GM12801 (cell line): Measurements from ENCODE around the gene MIER2.

Experiments
- TF ChIP-seq, protein P1 (sequence below): IDR thresholded peaks from one replicate; pipeline ENCODE4 v1.5.1; 2011; ENCODE audit warnings: control low read depth; ENCODE audit not compliant: insufficient read length; ENCODE audit errors: extremely low read depth

Gene MIER2

DNA sequence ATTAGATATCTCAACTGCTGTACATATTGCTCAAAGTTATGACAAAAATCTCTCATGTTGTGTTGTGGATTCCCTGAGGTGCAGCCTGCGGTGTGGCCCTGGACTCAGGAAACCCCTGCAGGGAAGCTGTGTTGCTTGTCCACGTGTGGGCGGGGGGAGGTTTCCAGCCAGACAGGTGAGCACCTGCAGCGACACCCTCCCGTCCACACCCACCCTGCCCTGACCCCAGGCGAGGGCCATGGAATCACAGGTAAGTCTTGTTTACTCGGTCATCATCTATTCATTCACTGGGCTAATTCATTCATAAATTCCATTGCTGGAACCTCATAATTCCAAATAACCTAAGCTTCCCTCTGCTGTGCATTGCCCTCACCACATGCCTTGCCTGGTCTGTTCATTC is 67.5 kb downstream of the MIER2 start:
- TF ChIP-seq, protein P1, sequence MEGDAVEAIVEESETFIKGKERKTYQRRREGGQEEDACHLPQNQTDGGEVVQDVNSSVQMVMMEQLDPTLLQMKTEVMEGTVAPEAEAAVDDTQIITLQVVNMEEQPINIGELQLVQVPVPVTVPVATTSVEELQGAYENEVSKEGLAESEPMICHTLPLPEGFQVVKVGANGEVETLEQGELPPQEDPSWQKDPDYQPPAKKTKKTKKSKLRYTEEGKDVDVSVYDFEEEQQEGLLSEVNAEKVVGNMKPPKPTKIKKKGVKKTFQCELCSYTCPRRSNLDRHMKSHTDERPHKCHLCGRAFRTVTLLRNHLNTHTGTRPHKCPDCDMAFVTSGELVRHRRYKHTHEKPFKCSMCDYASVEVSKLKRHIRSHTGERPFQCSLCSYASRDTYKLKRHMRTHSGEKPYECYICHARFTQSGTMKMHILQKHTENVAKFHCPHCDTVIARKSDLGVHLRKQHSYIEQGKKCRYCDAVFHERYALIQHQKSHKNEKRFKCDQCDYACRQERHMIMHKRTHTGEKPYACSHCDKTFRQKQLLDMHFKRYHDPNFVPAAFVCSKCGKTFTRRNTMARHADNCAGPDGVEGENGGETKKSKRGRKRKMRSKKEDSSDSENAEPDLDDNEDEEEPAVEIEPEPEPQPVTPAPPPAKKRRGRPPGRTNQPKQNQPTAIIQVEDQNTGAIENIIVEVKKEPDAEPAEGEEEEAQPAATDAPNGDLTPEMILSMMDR, result no peak

DNA sequence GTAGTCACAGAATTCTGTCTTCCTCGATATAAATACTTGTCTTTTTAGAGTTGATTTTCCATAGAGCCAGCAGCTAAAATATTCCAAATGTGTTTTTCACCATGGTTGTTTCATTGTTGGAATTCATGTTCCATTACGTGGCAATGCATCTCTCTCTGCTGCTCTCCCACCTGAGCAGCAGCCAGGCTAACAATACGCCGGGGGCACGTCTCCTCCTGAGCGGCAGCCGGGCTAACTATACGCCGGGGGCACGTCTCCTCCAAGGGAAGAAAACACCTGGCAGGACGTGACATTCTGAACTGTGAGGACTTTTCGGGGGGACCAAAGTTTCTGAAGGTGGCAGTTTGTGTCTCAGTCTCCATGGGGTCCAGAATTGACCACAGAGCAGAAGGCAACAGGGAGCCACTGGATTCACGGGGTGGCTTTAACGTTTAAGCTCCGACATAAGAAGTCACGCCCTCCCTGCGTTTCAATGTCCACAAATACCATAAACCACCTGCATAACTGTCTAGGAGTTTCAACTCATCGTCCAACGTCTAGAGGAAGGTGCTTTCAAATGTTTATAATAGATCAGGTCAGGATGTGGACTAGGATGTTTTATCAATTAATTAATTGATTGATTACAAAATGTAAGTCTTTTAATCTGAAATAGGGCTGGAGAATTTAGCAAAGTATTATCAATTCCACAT is 68.5 kb downstream of the MIER2 start:
- TF ChIP-seq, protein P1, result no peak

DNA sequence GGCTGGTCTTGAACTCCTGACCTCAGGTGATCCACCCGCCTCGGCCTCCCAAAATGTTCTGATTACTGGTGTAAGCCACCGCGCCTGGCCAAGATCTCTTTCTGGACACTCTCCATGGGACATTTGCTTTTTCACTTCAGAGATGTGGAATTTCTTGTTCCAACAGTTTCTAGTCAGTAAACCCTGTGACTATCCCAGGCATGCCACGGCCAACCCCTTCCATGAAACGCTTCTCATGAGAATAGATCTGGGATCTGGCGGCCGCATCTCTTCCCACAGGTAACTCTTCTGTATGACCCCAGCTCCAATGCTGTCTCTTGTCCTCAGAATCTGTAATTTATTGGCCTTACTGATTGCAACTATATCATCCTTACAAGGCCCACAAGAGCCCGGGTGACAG is 69.6 kb downstream of the MIER2 start:
- TF ChIP-seq, protein P1, result no peak

DNA sequence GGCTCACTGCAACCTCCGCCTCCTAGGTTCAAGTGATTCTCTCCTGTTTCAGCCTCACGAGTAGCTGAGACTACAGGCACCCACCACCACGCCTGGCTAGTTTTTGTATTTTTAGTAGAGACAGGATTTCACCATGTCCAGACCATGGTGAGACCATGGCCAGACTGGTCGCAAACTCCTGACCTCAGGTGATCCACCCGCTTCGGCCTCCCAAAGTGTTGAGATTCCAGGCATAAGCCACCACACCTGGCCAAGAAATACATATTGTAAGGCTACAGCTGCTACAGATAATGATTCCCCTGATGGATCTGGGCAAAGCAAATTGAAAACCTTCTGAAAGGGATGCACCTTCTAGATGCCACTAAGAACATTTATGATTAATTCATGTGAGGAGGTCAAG is 71.2 kb downstream of the MIER2 start:
- TF ChIP-seq, protein P1, result no peak

DNA sequence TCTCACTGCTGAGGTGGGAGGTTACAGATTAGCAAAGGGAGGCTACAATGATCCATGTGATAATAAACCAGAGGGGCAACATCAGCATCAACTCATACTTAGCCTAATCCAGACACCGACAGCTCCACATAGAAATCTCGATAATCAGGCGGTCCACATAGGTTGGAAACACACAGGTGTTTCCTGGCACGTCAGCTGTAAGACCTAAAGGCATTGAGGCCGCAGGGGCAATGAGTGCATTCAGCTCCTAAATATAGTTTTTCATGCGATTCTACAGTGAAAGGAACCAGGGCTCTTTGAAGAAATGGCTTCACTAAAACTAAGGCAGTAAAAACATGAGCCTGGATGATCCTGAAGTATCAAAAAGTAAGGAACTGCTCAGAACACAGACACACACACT is 72.7 kb downstream of the MIER2 start:
- TF ChIP-seq, protein P1, result no peak

DNA sequence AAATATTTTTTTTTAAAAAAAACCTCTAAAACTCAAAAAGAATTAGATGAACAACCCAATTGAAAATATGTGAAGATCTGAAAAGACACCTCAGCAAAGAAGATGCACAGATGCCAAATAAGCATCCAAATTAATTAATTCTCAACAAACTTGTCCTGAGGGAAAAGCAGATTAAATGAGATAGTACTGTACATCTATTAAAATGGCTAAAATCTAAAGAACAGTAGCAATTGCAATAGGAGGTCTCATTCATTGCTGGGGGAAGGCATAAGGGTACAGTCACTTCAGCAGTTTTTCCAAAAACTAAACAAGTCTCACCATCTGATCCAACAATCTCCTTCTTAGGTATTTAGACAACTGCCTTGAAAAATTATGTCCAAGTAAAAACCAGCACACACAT is 75.4 kb downstream of the MIER2 start:
- TF ChIP-seq, protein P1, result no peak

DNA sequence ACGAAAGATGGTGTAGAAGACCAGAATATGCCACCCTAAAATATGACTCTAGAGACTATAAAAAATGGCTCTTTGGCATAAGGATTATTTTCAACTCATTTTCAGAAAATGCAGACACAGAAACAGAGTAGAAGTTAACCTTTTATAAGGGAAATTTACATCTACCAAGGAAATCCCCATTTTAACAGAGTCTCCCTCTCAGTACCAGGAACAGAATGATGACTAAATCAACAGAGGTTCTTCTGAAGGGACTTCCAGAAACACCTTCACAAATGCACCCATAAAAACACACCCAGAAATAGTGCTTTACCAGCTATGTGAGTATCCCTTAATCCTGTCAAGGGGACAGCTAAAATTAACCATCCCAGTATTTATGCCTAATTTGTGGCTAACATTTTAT is 82.5 kb downstream of the MIER2 start:
- TF ChIP-seq, protein P1, result no peak
